ENCODE measurements around the gene PSMD10. TPM values are rescaled to one million over a fixed set of nuclear protein-coding genes. Genes with fewer than 3 reads are reported as not detected.

PSMD10 gene
- total RNA-seq, result 10 to 100 TPM; 32.1 to 33.0 TPM

- H3K27me3 Mint-ChIP-seq, result no peaks in the 10 kb centered on the region
- H3K36me3 Mint-ChIP-seq, result no peaks in the 10 kb centered on the region
- H3K27ac Mint-ChIP-seq, result no peak within 1 kb of the TSS
- ATAC-seq (ENCODE audit: low read depth) (peak; percentile 95), DNase-seq (peak; percentile 83)
- peaks cover 4% of the 10 kb centered on the region for H3K4me1 Mint-ChIP-seq
- POLR2A ChIA-PET, result interaction anchor here (1.2 to 1.5 kb wide), 4 partner anchors 12 to 463 kb away, joined by 3 to 5 read pairs (median 4); partner anchors contain the start of gene PRPS1
- H3K4me3 Mint-ChIP-seq, result no peak within 1 kb of the TSS
- H3K9me3 Mint-ChIP-seq, result no peaks in the 10 kb centered on the region
Observed at GRCh38 chrX:108091264-108091877, at the start of gene PSMD10, which contains the start of gene ATG4A. Gene PSMD10, minus strand, starts transcription at chrX:108091542. Its CDS starts 22 bp downstream, at chrX:108091520. Gene ATG4A, plus strand, starts transcription at chrX:108091778. Its CDS starts 49 bp downstream, at chrX:108091827.

GRCh38 chrX:108138814-108139702 is 47.7 kb upstream of the PSMD10 start:
- H3K36me3 Mint-ChIP-seq, result peaks cover 11% of the 10 kb centered on the region
- no peak overlapping the region for H3K4me3 Mint-ChIP-seq
- H3K27ac Mint-ChIP-seq, result no peak overlapping the region
- POLR2A ChIA-PET, result no interaction called here
- peaks cover 2% of the 10 kb centered on the region for H3K4me1 Mint-ChIP-seq
- DNase-seq (no peak), ATAC-seq (ENCODE audit: low read depth) (no peak)
- H3K27me3 Mint-ChIP-seq, result no peaks in the 10 kb centered on the region
- no peaks in the 10 kb centered on the region for H3K9me3 Mint-ChIP-seq

DNA sequence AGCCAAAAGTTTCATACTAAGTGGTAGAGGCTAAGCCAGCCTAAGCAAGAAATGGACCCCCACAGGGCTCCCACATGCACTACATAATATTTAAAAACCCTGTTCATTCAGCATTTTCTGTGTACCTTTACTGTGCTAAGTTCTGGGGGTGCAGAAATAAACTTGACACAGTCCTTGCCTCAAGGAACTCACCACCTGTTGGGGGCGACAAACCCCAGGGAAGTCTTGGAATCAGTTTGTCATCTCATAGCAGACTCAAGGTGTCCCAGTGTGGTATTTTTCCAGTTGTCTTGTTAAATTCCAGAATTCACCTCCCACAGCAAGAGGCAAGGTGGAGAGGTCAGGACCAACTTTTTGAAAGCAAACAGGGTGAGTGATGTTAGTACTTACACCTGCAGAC is 43.4 kb upstream of the PSMD10 start:
- peaks cover 15% of the 10 kb centered on the region for H3K36me3 Mint-ChIP-seq
- DNase-seq (no peak), ATAC-seq (ENCODE audit: low read depth) (no peak)
- no peaks in the 10 kb centered on the region for H3K9me3 Mint-ChIP-seq
- peaks cover 2% of the 10 kb centered on the region for H3K4me1 Mint-ChIP-seq
- no peaks in the 10 kb centered on the region for H3K27me3 Mint-ChIP-seq
- H3K4me3 Mint-ChIP-seq, result no peak overlapping the region
- POLR2A ChIA-PET, result no interaction called here
- no peak overlapping the region for H3K27ac Mint-ChIP-seq

GRCh38 chrX:108132876-108133275 is 41.5 kb upstream of the PSMD10 start:
- DNase-seq (no peak), ATAC-seq (ENCODE audit: low read depth) (no peak)
- peaks cover 12% of the 10 kb centered on the region for H3K36me3 Mint-ChIP-seq
- H3K9me3 Mint-ChIP-seq, result no peaks in the 10 kb centered on the region
- no peaks in the 10 kb centered on the region for H3K4me1 Mint-ChIP-seq
- POLR2A ChIA-PET, result no interaction called here
- H3K27me3 Mint-ChIP-seq, result no peaks in the 10 kb centered on the region
- H3K4me3 Mint-ChIP-seq, result no peak overlapping the region
- H3K27ac Mint-ChIP-seq, result no peak overlapping the region

GRCh38 chrX:108132034-108132433 is 40.7 kb upstream of the PSMD10 start:
- POLR2A ChIA-PET, result no interaction called here
- Mint-ChIP-seq H3K36me3 (peaks cover 12% of the 10 kb centered on the region), H3K9me3 (no peaks in the 10 kb centered on the region), H3K4me1 (no peaks in the 10 kb centered on the region), H3K27me3 (no peaks in the 10 kb centered on the region), H3K4me3 (no peak overlapping the region), H3K27ac (no peak overlapping the region)
- DNase-seq (no peak), ATAC-seq (ENCODE audit: low read depth) (no peak)

- Mint-ChIP-seq H3K36me3 (peaks cover 12% of the 10 kb centered on the region), H3K9me3 (no peaks in the 10 kb centered on the region), H3K27ac (no peak overlapping the region), H3K4me1 (no peaks in the 10 kb centered on the region), H3K4me3 (no peak overlapping the region), H3K27me3 (no peaks in the 10 kb centered on the region)
- DNase-seq, result no peak
- ATAC-seq (ENCODE audit: low read depth), result no peak
- POLR2A ChIA-PET, result no interaction called here
Observed at GRCh38 chrX:108131471-108131870, 40.1 kb upstream of the PSMD10 start.

DNA sequence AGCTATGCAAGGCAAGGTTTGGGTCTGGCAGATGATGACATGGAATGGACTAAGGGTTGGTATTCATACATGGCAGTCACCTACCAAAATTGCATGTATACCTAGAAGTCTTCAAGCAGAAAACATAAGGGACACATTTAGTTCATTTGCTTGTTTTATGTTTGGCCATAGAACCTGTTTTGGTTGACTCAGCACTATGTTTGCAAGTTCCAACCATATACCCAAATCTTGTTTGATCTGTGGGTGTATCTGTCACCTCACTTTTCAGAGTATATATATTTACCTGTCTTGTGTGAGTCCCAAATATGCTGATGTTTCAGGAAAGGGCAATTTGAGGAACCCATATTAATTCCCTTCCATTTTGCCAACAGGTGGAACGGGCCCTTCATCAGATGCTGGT is 39.5 kb upstream of the PSMD10 start:
- H3K4me3 Mint-ChIP-seq, result no peak overlapping the region
- ATAC-seq (ENCODE audit: low read depth), result no peak
- no peak for DNase-seq
- H3K27me3 Mint-ChIP-seq, result no peaks in the 10 kb centered on the region
- H3K9me3 Mint-ChIP-seq, result no peaks in the 10 kb centered on the region
- H3K27ac Mint-ChIP-seq, result no peak overlapping the region
- H3K4me1 Mint-ChIP-seq, result no peaks in the 10 kb centered on the region
- H3K36me3 Mint-ChIP-seq, result peaks cover 12% of the 10 kb centered on the region
- POLR2A ChIA-PET, result no interaction called here

DNA sequence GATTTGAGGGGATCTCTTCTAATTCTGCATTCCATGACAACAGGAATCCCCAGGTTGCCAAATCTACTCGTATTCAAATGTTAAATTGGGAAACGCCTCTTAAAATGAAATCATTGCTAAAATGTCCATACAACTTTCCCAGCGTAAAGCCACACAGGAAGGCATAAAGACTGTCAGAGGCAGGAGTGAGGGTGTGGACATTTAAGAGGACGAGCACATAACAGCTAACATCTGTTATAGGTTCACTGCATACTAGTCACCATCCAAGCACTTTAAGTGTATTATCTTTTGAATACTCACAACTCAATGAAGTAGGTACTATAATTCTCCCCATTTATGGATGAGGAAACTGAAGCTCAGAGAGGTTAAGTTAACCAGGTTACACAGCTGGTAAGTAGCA is 35.8 kb upstream of the PSMD10 start:
- Mint-ChIP-seq H3K27me3 (no peaks in the 10 kb centered on the region), H3K27ac (no peak overlapping the region)

DNA sequence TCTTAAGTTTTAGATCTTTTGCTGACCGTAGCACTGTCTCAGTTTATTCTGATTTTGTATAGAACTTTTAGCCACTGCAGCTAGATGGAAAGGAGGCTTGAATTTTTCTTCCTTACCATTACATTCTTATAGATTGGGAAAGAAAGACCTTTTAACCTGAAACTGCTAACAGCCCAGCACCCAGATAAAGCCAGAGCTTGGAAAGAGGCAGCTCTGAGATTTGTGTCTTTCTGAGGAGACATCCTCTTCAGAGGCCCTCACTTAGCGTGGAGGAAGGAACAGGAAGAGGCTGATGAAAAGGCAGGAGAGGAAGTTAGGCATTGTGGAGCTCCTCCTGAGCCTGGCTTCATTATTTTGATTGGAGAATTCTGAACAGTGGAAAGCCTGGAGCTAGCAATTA is 35.3 kb upstream of the PSMD10 start:
- ATAC-seq (ENCODE audit: low read depth) (no peak), DNase-seq (no peak)
- Mint-ChIP-seq H3K4me1 (no peaks in the 10 kb centered on the region), H3K36me3 (peaks cover 7% of the 10 kb centered on the region), H3K27me3 (no peaks in the 10 kb centered on the region), H3K9me3 (no peaks in the 10 kb centered on the region), H3K4me3 (no peak overlapping the region), H3K27ac (no peak overlapping the region)
- POLR2A ChIA-PET, result interaction anchor here (1.0 kb wide), 1 partner anchor 36 kb away, joined by 3 read pairs; the partner anchor contains the start of gene PSMD10

More for the DNA sequence above, 35.8 kb upstream of the PSMD10 start:
- Mint-ChIP-seq H3K9me3 (no peaks in the 10 kb centered on the region), H3K4me3 (no peak overlapping the region), H3K4me1 (no peaks in the 10 kb centered on the region), H3K36me3 (peaks cover 8% of the 10 kb centered on the region)
- ATAC-seq (ENCODE audit: low read depth) (no peak), DNase-seq (no peak)
- POLR2A ChIA-PET, result interaction anchor here (1.0 kb wide), 1 partner anchor 36 kb away, joined by 3 read pairs; the partner anchor contains the start of gene PSMD10

GRCh38 chrX:108123591-108124366 is 32.4 kb upstream of the PSMD10 start:
- peaks cover 2% of the 10 kb centered on the region for H3K36me3 Mint-ChIP-seq
- no peaks in the 10 kb centered on the region for H3K27me3 Mint-ChIP-seq
- no peak for DNase-seq
- POLR2A ChIA-PET, result no interaction called here
- H3K4me3 Mint-ChIP-seq, result no peak overlapping the region
- no peaks in the 10 kb centered on the region for H3K4me1 Mint-ChIP-seq
- ATAC-seq (ENCODE audit: low read depth), result no peak
- H3K27ac Mint-ChIP-seq, result no peak overlapping the region
- H3K9me3 Mint-ChIP-seq, result no peaks in the 10 kb centered on the region

DNA sequence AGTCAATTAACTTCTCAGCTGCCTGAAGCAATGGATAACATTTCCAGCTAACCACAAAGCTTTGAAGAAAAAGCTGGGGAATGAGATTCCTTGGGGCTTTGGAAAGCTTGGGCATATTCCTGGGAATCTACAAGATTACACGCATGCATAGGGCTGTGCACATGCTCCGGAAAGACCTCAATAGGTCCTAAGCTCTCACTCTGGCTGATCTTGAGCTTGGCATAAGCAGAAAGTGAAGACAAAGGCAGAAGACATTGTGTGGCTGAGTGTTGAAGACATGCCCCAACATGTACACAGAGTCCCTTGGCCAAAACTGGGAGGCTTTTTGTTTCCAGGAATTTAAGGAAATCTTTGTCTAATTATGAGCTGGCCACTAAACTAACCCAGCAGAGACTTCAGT is 31.4 kb upstream of the PSMD10 start:
- Mint-ChIP-seq H3K27me3 (no peaks in the 10 kb centered on the region), H3K4me1 (no peaks in the 10 kb centered on the region), H3K27ac (no peak overlapping the region), H3K9me3 (no peaks in the 10 kb centered on the region), H3K4me3 (no peak overlapping the region), H3K36me3 (peaks cover 2% of the 10 kb centered on the region)
- DNase-seq (no peak), ATAC-seq (ENCODE audit: low read depth) (no peak)
- POLR2A ChIA-PET, result no interaction called here

- no peak overlapping the region for H3K27ac Mint-ChIP-seq
- peaks cover 2% of the 10 kb centered on the region for H3K36me3 Mint-ChIP-seq
- no peaks in the 10 kb centered on the region for H3K9me3 Mint-ChIP-seq
- POLR2A ChIA-PET, result no interaction called here
- no peak overlapping the region for H3K4me3 Mint-ChIP-seq
- no peaks in the 10 kb centered on the region for H3K27me3 Mint-ChIP-seq
- no peaks in the 10 kb centered on the region for H3K4me1 Mint-ChIP-seq
- ATAC-seq (ENCODE audit: low read depth) (no peak), DNase-seq (no peak)
Observed at GRCh38 chrX:108121291-108121690, 29.9 kb upstream of the PSMD10 start.

DNA sequence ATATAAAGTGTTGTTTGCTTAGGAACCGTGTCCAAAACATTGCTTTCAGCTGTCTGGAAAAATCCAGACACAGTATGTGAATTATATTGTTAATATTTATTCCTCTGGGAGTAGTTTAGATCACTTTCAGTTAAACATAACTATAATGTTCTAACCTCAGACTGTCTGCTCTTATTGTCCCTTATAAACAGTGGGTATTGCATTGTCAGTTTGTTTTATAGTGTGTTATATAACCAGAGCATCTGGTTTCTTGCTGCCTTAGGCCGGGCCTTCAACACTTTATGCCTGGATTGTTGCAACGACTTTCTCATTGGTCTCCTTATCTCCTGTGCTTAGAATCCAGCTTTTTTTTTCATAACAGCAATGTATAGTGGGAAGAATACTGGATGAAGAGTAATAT is 26.6 kb upstream of the PSMD10 start:
- POLR2A ChIA-PET, result no interaction called here
- Mint-ChIP-seq H3K36me3 (no peaks in the 10 kb centered on the region), H3K9me3 (no peaks in the 10 kb centered on the region), H3K4me3 (no peak overlapping the region), H3K4me1 (no peaks in the 10 kb centered on the region), H3K27ac (no peak overlapping the region), H3K27me3 (no peaks in the 10 kb centered on the region)
- no peak for DNase-seq
- no peak for ATAC-seq (ENCODE audit: low read depth)
